Subcutaneous abdominal adipose tissue (tissue), 5 donors: ENCODE results near the gene ETF1.
"Not testable (repeated sequence)": the region's sequence is repeated elsewhere in the genome, so short reads cannot be mapped to it uniquely, and the experiment has no call there.

ENCODE experiments used
- H3K27ac ChIP-seq: one replicate; pipeline ENCODE4 v1.7.0; 2013; ENCODE audit warnings: low read depth, mild to moderate bottlenecking, inconsistent platforms, low read length, moderate library complexity
- H3K27me3 ChIP-seq, 5 donors: one replicate each; pipeline ENCODE4 v1.7.0; 2013; ENCODE audit warnings: low read length in 5 of 5, inconsistent platforms in 1 of 5; ENCODE audit not compliant: control insufficient read depth in 5 of 5, insufficient read depth in 4 of 5
- H3K36me3 ChIP-seq, 5 donors: one replicate each; pipeline ENCODE4 v1.7.0; 2013; ENCODE audit warnings: low read length in 5 of 5; ENCODE audit not compliant: control insufficient read depth in 5 of 5, insufficient read depth in 5 of 5
- H3K4me1 ChIP-seq, 5 donors: one replicate each; pipeline ENCODE4 v1.7.0; 2013; ENCODE audit warnings: low read length in 5 of 5, mild to moderate bottlenecking in 3 of 5, moderate library complexity in 1 of 5; ENCODE audit not compliant: control insufficient read depth in 5 of 5, insufficient read depth in 5 of 5
- H3K4me3 ChIP-seq, 5 donors: one replicate each; pipeline ENCODE4 v1.7.0; 2013; ENCODE audit warnings: low read length in 5 of 5, low read depth in 1 of 5
- H3K9ac ChIP-seq, 5 donors: one replicate each; pipeline ENCODE4 v1.7.0; 2013; ENCODE audit warnings: low read length in 5 of 5, mild to moderate bottlenecking in 4 of 5, moderate library complexity in 3 of 5
- H3K9me3 ChIP-seq, 5 donors: one replicate each; pipeline ENCODE4 v1.7.0; 2013; ENCODE audit warnings: low read length in 5 of 5; ENCODE audit not compliant: control insufficient read depth in 5 of 5
- donor health status: healthy.
- donor health status: healthy.
- donor health status: healthy.
- donor health status: healthy.
- donor health status: healthy.

The ETF1 gene

DNA sequence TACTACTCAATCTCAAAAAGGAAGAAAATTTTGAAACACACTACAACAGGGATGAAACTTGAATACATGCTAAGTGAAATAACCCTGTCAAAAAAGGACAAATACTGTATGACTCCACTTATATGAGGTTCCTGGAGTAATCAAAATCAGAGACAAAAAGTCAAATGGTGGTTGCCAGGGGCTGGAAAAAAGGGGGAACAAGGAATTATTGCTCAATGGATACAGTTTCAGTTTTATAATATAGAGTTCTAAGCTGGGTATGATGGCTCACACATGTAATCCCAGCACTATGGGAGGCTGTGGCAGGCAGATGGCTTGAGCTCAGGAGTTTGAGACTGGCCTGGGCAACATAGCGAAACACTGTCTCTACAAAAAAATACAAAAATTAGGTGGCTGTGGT, 29.0 kb downstream of the ETF1 start:
- H3K4me3 ChIP-seq = no peak overlapping the region
- H3K9ac ChIP-seq = no peak overlapping the region
- no peaks in the 10 kb centered on the region for H3K9me3 ChIP-seq
- peaks cover 49 to 90% (median 80%) of the 10 kb centered on the region in 5 donors for H3K36me3 ChIP-seq
- H3K27ac ChIP-seq = no peak overlapping the region
- H3K27me3 ChIP-seq = no peaks in the 10 kb centered on the region
- no peaks in the 10 kb centered on the region for H3K4me1 ChIP-seq

DNA sequence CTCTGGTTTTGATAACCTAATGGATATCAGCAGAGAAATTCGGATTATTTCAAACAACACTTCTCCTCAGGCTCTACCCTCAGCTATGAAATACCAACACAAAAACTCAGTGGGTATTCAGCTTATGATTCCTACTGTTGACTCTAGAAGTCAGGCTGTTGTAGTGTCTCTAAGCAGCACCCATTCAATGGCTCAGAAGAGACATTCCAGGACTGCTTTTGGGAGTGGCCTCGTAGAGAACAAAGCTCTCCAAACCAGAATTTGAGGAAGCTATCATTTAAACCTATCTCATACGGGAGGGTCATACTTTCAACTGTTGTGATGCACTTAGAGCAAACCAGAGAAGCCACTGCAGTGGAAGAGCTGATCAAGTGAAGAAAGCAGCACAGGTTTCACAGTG, 34.1 kb downstream of the ETF1 start:
- H3K27me3 ChIP-seq = no peaks in the 10 kb centered on the region
- H3K4me3 ChIP-seq = no peak overlapping the region
- H3K9me3 ChIP-seq = no peaks in the 10 kb centered on the region
- H3K27ac ChIP-seq = no peak overlapping the region
- peaks cover 0 to 19% (median 13%) of the 10 kb centered on the region in 5 donors for H3K4me1 ChIP-seq
- H3K36me3 ChIP-seq = peaks cover 36 to 77% (median 54%) of the 10 kb centered on the region in 5 donors
- no peak overlapping the region for H3K9ac ChIP-seq

DNA sequence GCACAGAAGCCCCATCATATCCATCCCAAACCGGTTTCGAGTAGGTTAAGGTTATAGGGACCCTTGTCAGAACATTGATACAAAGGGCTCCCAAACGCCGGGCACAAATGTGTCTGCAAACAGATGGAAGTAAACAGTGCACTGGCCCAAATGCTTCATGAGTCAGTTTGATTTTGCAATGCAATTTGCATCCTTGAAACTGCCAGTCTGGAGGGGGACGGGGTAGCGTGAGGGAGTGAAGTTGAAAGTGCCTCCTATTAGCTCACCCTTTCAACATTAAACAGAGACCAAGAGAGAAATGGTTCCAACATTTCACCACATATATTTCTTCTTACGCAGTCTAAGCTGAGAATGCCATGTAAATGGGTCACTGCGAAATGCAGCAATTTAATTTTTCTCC, 35.6 kb downstream of the ETF1 start:
- peaks cover 0 to 19% (median 13%) of the 10 kb centered on the region in 5 donors for H3K4me1 ChIP-seq
- peaks cover 24 to 62% (median 40%) of the 10 kb centered on the region in 5 donors for H3K36me3 ChIP-seq
- not testable (repeated sequence) for H3K9ac ChIP-seq, H3K4me3 ChIP-seq, H3K27me3 ChIP-seq, H3K9me3 ChIP-seq
- peak overlapping the region; percentile 52 for H3K27ac ChIP-seq

DNA sequence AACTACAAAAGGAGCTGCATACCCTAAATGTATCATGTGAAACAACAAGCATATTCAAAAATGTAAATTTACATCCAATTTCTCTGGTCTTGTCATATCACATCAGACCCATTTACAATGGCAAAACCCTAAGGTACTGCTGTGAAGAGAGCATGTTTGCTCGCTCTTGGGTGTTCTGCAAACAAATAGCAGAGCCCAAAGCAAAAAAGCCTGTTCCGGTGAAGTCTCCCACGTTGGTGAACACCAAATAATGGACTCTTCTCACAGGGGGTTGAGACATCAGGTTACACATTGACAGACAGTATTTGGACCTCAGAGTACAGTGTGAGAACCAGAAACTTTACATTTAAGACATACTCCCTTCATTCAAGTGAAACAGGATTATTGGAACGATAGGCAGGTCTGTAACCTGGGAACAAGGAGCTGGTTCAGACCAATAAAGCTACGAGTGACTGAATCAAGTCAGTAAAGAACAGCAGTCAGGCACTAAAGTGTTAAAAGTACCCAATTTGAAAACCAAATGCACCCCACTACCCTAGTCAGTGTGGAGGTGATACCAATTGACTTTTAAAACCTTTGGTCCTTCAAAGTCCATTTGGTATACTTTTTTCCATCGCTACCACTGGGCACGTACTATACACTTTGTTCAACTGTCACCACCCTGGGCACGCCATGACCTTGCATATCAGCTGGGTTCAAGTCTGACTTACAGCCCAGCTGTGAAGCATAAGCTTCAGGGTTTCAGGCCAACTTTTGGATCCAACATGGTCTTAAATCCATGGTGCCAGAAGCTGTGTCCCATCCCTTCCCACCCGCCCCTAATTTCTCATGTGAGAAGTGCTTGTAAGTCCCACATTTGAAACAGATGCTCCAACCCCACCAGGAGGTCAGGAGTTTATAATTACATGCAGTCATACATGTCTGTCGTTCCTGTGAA, 36.4 kb downstream of the ETF1 start:
- H3K36me3 ChIP-seq = peaks cover 21 to 56% (median 35%) of the 10 kb centered on the region in 5 donors

DNA sequence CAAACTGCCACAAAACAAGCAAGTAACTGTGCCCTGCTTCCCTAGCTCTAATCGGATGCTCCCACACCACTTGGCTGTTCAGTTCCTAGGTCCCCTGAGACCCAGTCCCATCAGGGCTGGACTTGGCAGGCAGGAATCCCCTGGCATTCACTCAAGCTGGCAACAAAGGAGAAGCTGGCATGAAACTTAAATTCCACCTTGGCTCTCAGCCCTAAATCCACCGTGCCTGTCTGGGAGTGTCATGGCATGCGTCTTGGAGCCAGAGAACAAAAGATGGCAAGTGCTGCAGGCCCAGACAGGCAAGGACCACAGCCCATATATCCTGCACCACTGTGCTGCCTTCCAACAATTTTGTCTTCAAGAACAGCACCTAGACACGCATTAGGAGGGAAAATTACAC, 38.2 kb downstream of the ETF1 start:
- Histone ChIP-seq H3K27me3 (no peaks in the 10 kb centered on the region), H3K9ac (no peak overlapping the region), H3K36me3 (peaks cover 10 to 39% (median 21%) of the 10 kb centered on the region in 5 donors), H3K27ac (no peak overlapping the region), H3K9me3 (no peaks in the 10 kb centered on the region), H3K4me3 (no peak overlapping the region), H3K4me1 (peaks cover 0 to 19% (median 13%) of the 10 kb centered on the region in 5 donors)

More for the DNA sequence above, 36.4 kb downstream of the ETF1 start:
- H3K9me3 ChIP-seq = no peaks in the 10 kb centered on the region
- no peak overlapping the region for H3K4me3 ChIP-seq
- no peak overlapping the region for H3K9ac ChIP-seq
- peaks cover 0 to 19% (median 13%) of the 10 kb centered on the region in 5 donors for H3K4me1 ChIP-seq
- H3K27me3 ChIP-seq = no peaks in the 10 kb centered on the region
- H3K27ac ChIP-seq = no peak overlapping the region

DNA sequence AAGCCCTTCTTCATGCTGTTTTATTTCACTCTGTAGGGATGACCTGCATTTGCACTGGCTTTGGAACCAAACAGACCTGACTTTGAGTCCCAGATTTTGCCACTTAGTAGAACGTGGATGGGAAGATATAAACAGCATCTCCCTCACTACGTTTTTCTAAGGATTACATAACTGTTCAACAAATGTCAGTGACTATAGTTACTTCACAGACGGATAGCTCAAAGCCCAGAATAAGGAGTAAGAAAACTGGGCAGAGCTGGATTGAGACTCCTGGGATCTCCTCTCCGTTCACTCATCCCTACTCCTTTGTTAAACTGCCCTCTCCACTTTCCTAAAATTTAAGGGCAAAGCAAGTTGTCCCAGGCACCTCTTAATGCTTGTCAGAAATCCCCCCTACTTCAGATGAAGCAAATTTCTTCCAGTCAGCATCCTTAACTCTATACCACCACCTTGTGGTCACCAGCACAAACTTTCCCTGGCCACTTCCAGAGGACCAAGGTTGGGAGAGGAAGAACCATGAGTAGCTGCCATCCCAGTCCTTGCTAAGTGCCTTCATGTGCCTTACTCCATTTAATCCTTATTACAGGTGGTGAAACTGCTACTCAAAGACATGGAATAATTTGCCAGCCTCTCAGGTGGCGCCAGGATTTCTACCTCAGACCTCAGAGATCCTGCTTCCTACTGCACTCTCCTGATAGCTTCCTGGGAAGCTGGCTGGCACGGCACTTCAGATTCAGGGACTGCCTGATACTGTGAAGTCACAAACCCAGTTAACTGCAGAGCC, 39.4 kb downstream of the ETF1 start:
- Histone ChIP-seq H3K27ac (no peak overlapping the region), H3K9ac (no peak overlapping the region)

DNA sequence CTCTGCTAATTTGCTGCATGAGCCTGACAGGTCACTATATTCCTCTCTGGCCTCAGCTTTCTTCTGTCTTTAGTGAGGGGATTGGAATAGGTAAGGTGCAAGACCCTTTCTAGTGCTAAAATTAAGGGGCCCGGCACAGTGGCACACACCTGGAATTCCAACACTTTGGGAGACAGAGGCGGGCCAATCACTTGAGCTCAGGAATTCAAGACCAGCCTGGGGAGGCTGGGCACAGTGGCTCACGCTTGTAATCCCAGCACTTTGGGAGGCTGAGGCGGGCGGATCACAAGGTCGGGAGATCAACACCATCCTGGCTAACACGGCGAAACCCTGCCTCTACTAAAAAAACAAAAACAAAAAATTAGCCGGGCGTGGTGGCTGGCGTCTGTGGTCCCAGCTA, 40.5 kb downstream of the ETF1 start:
- Histone ChIP-seq H3K27me3 (no peaks in the 10 kb centered on the region), H3K4me3 (no peak overlapping the region), H3K9me3 (no peaks in the 10 kb centered on the region), H3K27ac (no peak overlapping the region), H3K36me3 (peaks cover 2 to 18% (median 4%) of the 10 kb centered on the region in 5 donors), H3K4me1 (peaks cover 0 to 17% (median 13%) of the 10 kb centered on the region in 5 donors), H3K9ac (no peak overlapping the region)

More for the DNA sequence above, 39.4 kb downstream of the ETF1 start:
- Histone ChIP-seq H3K9me3 (no peaks in the 10 kb centered on the region), H3K4me3 (no peak overlapping the region), H3K36me3 (peaks cover 4 to 30% (median 15%) of the 10 kb centered on the region in 5 donors), H3K27me3 (no peaks in the 10 kb centered on the region), H3K4me1 (peaks cover 0 to 19% (median 13%) of the 10 kb centered on the region in 5 donors)

DNA sequence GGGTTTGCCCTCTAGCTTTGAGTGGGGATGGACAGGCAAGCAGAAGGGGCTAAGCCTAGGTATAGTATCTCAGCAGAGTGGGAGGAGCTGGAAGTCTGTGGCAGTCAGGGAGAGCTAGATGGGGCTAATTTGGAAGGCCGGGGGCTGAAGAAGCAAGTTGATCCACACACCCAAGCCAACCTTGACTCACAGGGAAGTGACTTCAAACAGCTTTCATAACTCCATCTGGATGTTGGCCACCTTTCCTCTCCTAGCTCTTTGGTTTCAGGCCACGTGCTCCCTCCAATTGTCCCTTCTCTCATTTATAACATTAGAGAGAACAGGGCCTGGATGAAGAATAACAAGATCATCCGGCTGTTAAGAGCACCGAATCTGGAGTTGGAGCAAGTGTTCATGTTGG, 40.9 kb downstream of the ETF1 start:
- no peak overlapping the region for H3K9ac ChIP-seq
- H3K4me1 ChIP-seq = peaks cover 0 to 17% (median 12%) of the 10 kb centered on the region in 5 donors
- no peaks in the 10 kb centered on the region for H3K27me3 ChIP-seq
- H3K4me3 ChIP-seq = no peak overlapping the region
- H3K9me3 ChIP-seq = no peaks in the 10 kb centered on the region
- H3K36me3 ChIP-seq = peaks cover 0 to 14% (median 3%) of the 10 kb centered on the region in 5 donors
- H3K27ac ChIP-seq = no peak overlapping the region

DNA sequence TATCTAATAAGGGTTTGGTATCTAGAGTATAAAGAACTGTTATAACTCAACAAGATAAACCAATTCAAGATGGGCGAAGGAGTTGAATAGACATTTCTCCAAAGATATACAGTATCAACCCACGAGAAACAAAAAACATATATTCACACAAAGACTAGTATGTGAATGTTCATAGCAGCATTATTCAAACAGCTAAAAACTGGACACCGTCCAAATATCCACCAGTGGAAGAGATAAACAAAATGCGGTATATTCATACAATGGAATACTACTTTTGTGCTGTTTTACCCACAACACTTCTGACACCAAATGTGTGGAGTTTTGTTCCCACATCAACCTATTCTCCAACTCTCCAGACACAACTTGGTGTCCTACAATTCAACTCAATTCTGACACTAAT, 44.7 kb downstream of the ETF1 start:
- Histone ChIP-seq H3K27me3 (no peaks in the 10 kb centered on the region), H3K4me3 (no peak overlapping the region), H3K9ac (no peak overlapping the region), H3K4me1 (peaks cover 0 to 9% (median 0%) of the 10 kb centered on the region in 5 donors), H3K36me3 (no peaks in the 10 kb centered on the region), H3K9me3 (no peaks in the 10 kb centered on the region), H3K27ac (no peak overlapping the region)

DNA sequence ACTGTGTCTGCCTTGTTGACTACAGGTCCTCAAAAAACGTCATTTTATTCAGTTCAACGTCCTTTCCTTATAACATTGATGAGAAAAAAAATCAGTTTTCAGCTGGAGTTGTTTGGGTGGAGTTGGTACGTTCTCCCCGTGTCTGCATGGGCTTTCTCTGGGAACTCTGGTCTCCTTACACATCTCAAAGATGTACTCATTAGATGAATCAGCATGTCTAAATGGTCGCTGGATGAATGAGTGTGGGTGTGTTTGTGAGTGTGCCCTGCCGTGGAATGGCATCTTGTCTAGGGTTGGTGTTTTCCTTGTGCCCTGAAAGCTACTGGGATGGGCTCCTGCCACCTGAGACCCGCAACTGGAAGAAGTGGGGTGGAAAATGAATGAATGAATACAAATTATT, 47.7 kb downstream of the ETF1 start:
- Histone ChIP-seq H3K27me3 (peaks cover 7 to 11% (median 10%) of the 10 kb centered on the region in 5 donors), H3K4me1 (peaks cover 4 to 30% (median 19%) of the 10 kb centered on the region in 5 donors), H3K4me3 (no peak overlapping the region), H3K36me3 (no peaks in the 10 kb centered on the region), H3K9ac (no peak overlapping the region), H3K27ac (no peak overlapping the region), H3K9me3 (no peaks in the 10 kb centered on the region)
